GM23338 (cell line): Measurements from ENCODE around the gene SDC1. TPM values are rescaled to one million over a fixed set of nuclear protein-coding genes. Genes with fewer than 3 reads are reported as not detected.

Experiments used
- ATAC-seq: fragments of 200-7000 bp; cut with Tn5 transposase; 3 replicates; pipeline ENCODE4 v1.9.1; 2020
- DNase-seq: peaks from one replicate; pipeline ENCODE4 v3.0.0-alpha.2; 2015; ENCODE audit warnings: low spot score
- H2AFZ ChIP-seq: fragments of 200-600 bp; sonication (generic); 2 replicates; pipeline ENCODE4 v1.8.0; 2016; ENCODE audit warnings: antibody characterized with exemption, mild to moderate bottlenecking, moderate library complexity
- H3F3A ChIP-seq: fragments of 200-600 bp; sonication (generic); replicated peaks from 2 replicates; pipeline ENCODE4 v1.8.0; 2017; ENCODE audit warnings: antibody characterized with exemption, mixed run types, low read depth
- H3K27ac ChIP-seq: fragments of 200-600 bp; sonication (generic); 2 replicates; pipeline ENCODE4 v1.6.1; 2016; ENCODE audit warnings: low read depth
- H3K27me3 ChIP-seq: fragments of 200-600 bp; sonication (generic); 2 replicates; pipeline ENCODE4 v1.8.0; 2016; ENCODE audit warnings: mild to moderate bottlenecking, mixed run types, moderate library complexity; ENCODE audit not compliant: insufficient read depth
- H3K36me3 ChIP-seq: fragments of 200-600 bp; sonication (generic); 2 replicates; pipeline ENCODE4 v1.8.0; 2016; ENCODE audit warnings: mild to moderate bottlenecking; ENCODE audit not compliant: insufficient read depth
- H3K4me1 ChIP-seq: fragments of 200-600 bp; sonication (generic); 2 replicates; pipeline ENCODE4 v1.8.0; 2016; ENCODE audit warnings: mild to moderate bottlenecking, moderate library complexity; ENCODE audit not compliant: insufficient read depth
- H3K4me2 ChIP-seq: fragments of 200-600 bp; sonication (generic); 2 replicates; pipeline ENCODE4 v1.7.1; 2017; ENCODE audit warnings: mixed run types
- H3K4me3 ChIP-seq: fragments of 200-600 bp; sonication (generic); 2 replicates; pipeline ENCODE4 v1.6.1; 2016; ENCODE audit warnings: mixed run types
- H3K79me2 ChIP-seq: fragments of 200-600 bp; sonication (generic); replicated peaks from 2 replicates; pipeline ENCODE4 v1.8.0; 2017; ENCODE audit warnings: mild to moderate bottlenecking; ENCODE audit not compliant: insufficient read depth
- H3K9me2 ChIP-seq: fragments of 200-600 bp; sonication (generic); 2 replicates; pipeline ENCODE4 v1.8.0; 2017; ENCODE audit not compliant: insufficient read depth
- H4K20me1 ChIP-seq: fragments of 200-600 bp; sonication (generic); replicated peaks from 2 replicates; pipeline ENCODE4 v1.8.0; 2017; ENCODE audit warnings: mild to moderate bottlenecking; ENCODE audit not compliant: insufficient read depth
- H3K27ac Mint-ChIP-seq: 2 replicates; pipeline ENCODE4 v1.8.0; 2020; ENCODE audit warnings: inconsistent platforms, mild to moderate bottlenecking, moderate library complexity, mixed read lengths
- H3K27me3 Mint-ChIP-seq: 3 replicates; pipeline ENCODE4 v1.8.0; 2022; ENCODE audit warnings: low read depth, mild to moderate bottlenecking, moderate library complexity, mixed read lengths, inconsistent platforms; ENCODE audit not compliant: insufficient read depth, poor library complexity
- H3K36me3 Mint-ChIP-seq: 3 replicates; pipeline ENCODE4 v1.8.0; 2021; ENCODE audit warnings: low read depth, mild to moderate bottlenecking, inconsistent platforms, moderate library complexity, mixed read lengths
- H3K4me1 Mint-ChIP-seq: 3 replicates; pipeline ENCODE4 v1.8.0; 2020; ENCODE audit warnings: mild to moderate bottlenecking, inconsistent platforms, mixed read lengths
- H3K4me3 Mint-ChIP-seq: 3 replicates; pipeline ENCODE4 v1.8.0; 2021; ENCODE audit warnings: moderate library complexity, mild to moderate bottlenecking, inconsistent platforms, mixed read lengths
- H3K9me3 Mint-ChIP-seq: 3 replicates; pipeline ENCODE4 v1.8.0; 2020; ENCODE audit warnings: moderate library complexity, mild to moderate bottlenecking, inconsistent platforms, mixed read lengths
- NANOG ChIP-seq: IDR thresholded peaks from 2 replicates; pipeline ENCODE4 v1.6.1; 2016; ENCODE audit warnings: antibody characterized with exemption, borderline replicate concordance
- ZNF114 ChIP-seq: fragments of 250-450 bp; sonication (Bioruptor Pico); IDR thresholded peaks from 2 replicates; pipeline ENCODE4 v1.5.0; 2020; ENCODE audit warnings: mild to moderate bottlenecking, moderate library complexity
- ZNF462 ChIP-seq: fragments of 250-450 bp; sonication (Bioruptor Pico); IDR thresholded peaks from 2 replicates; pipeline ENCODE4 v1.5.0; 2020; ENCODE audit warnings: mild to moderate bottlenecking, moderate library complexity
- polyA plus RNA-seq: library from polyadenylated mRNA; unstranded; fragments of >200 nt; fragmentation: Nextera tagmentation; extraction: Ambion mirVana; gene quantifications from 2 replicates; pipeline ENCODE4 v1.2.1, GENCODE V29; 2016
- total RNA-seq: library from RNA; depleted of rRNA; stranded (reverse); fragments of >200 nt; shearing (Covaris generic); gene quantifications from 2 replicates; pipeline ENCODE4 v1.2.3, GENCODE V29; 2014

The SDC1 gene
- total and polyA plus RNA-seq, 2 experiments from 2014 or later: 16.6 to 43.0 TPM

- TF ChIP-seq ZNF462 (CRISPR knock-in tag): no peak
Observed at GRCh38 chr2:20186078-20186854, 38.7 kb downstream of the SDC1 start (continued).

GRCh38 chr2:20185176-20186022 lies 39.5 kb downstream of the SDC1 start:
- Mint-ChIP-seq H3K36me3 (no peaks in the 10 kb centered on the region), H3K27ac (no peak overlapping the region), H3K4me1 (peaks cover 41% of the 10 kb centered on the region), H3K27me3 (peaks cover 6% of the 10 kb centered on the region), H3K4me3 (no peak overlapping the region), H3K9me3 (no peaks in the 10 kb centered on the region)
- no peak overlapping the region for H3K4me2 ChIP-seq
- DNase-seq (no peak), ATAC-seq (peak; percentile 11; the same call in 2 of the 3 replicates)
- no peaks in the 10 kb centered on the region for H3K79me2 ChIP-seq
- peaks cover 10% of the 10 kb centered on the region; the same call in 1 of the 2 replicates for H3K4me1 ChIP-seq
- no peak overlapping the region for H3K27ac ChIP-seq
- H4K20me1 ChIP-seq: no peaks in the 10 kb centered on the region
- H3K9me2 ChIP-seq: no peaks in the 10 kb centered on the region
- no peak overlapping the region for H3K4me3 ChIP-seq
- no peaks in the 10 kb centered on the region for H3K27me3 ChIP-seq
- peak overlapping the region; percentile 63 for H2AFZ ChIP-seq
- 0 out of 2 replicates have a peak, but pooled peaks cover 1% of the 10 kb centered on the region for H3F3A ChIP-seq
- H3K36me3 ChIP-seq: no peaks in the 10 kb centered on the region
- TF ChIP-seq NANOG (no peak), ZNF462 (CRISPR knock-in tag) (no peak), ZNF114 (no peak)
